SK-N-SH treated with all-trans-retinoic acid at 6 μM for 48 hours (cell line): ENCODE data around the gene CTNND2.

Source experiments
- ATAC-seq: fragments of 200-7000 bp; cut with Tn5 transposase; 3 replicates; pipeline ENCODE4 v1.9.1; 2020; ENCODE audit warnings: mild to moderate bottlenecking, moderate library complexity
- ARNTL ChIP-seq: fragments of 450-650 bp; formaldehyde crosslinking; IDR thresholded peaks from 2 replicates; pipeline ENCODE4 v1.5.0; 2020; ENCODE audit warnings: low read depth, mild to moderate bottlenecking, moderate library complexity, borderline replicate concordance
- BACH2 ChIP-seq: fragments of 250-450 bp; sonication (Bioruptor Pico); IDR thresholded peaks from 2 replicates; pipeline ENCODE4 v1.9.0; 2021; ENCODE audit warnings: mild to moderate bottlenecking, borderline replicate concordance
- CSDC2 ChIP-seq: fragments of 250-450 bp; sonication (Bioruptor Pico); IDR thresholded peaks from 2 replicates; pipeline ENCODE4 v1.5.0; 2020; ENCODE audit warnings: mild to moderate bottlenecking, moderate library complexity
- ESRRG ChIP-seq: fragments of 250-450 bp; sonication (Bioruptor Pico); IDR thresholded peaks from 2 replicates; pipeline ENCODE4 v1.6.1; 2021; ENCODE audit warnings: mild to moderate bottlenecking
- GLIS3 ChIP-seq: fragments of 250-450 bp; sonication (Bioruptor Pico); IDR thresholded peaks from 2 replicates; pipeline ENCODE4 v1.5.0; 2020; ENCODE audit warnings: mild to moderate bottlenecking, moderate library complexity
- OSR1 ChIP-seq: fragments of 250-450 bp; sonication (Bioruptor Pico); IDR thresholded peaks from 2 replicates; pipeline ENCODE4 v1.8.0; 2022; ENCODE audit warnings: moderate library complexity, mild to moderate bottlenecking, inconsistent platforms
- PPARA ChIP-seq: fragments of 250-450 bp; sonication (Bioruptor Pico); IDR thresholded peaks from 2 replicates; pipeline ENCODE4 v1.5.0; 2020; ENCODE audit warnings: mild to moderate bottlenecking, borderline replicate concordance
- RARB ChIP-seq: fragments of 250-450 bp; sonication (Bioruptor Pico); IDR thresholded peaks from 2 replicates; pipeline ENCODE4 v1.8.0; 2021; ENCODE audit warnings: mild to moderate bottlenecking, moderate library complexity
- TCF4 ChIP-seq: fragments of 250-450 bp; sonication (Bioruptor Pico); IDR thresholded peaks from 2 replicates; pipeline ENCODE4 v1.8.0; 2021; ENCODE audit warnings: mild to moderate bottlenecking, moderate library complexity, borderline replicate concordance
- TOX ChIP-seq: fragments of 250-450 bp; sonication (Bioruptor Pico); IDR thresholded peaks from 2 replicates; pipeline ENCODE4 v1.8.0; 2021; ENCODE audit warnings: mild to moderate bottlenecking, moderate library complexity, borderline replicate concordance
- ZC3H10 ChIP-seq: fragments of 250-450 bp; sonication (Bioruptor Pico); IDR thresholded peaks from 2 replicates; pipeline ENCODE4 v1.5.1; 2021; ENCODE audit warnings: mild to moderate bottlenecking, moderate library complexity
- ZFP3 ChIP-seq: fragments of 250-450 bp; sonication (Bioruptor Pico); IDR thresholded peaks from 2 replicates; pipeline ENCODE4 v1.5.0; 2020; ENCODE audit warnings: mild to moderate bottlenecking, moderate library complexity
- ZFP30 ChIP-seq: fragments of 450-650 bp; formaldehyde crosslinking; IDR thresholded peaks from 2 replicates; pipeline ENCODE4 v1.5.0; 2022; ENCODE audit warnings: mild to moderate bottlenecking, moderate library complexity
- ZNF70 ChIP-seq: fragments of 450-650 bp; formaldehyde crosslinking; IDR thresholded peaks from 2 replicates; pipeline ENCODE4 v1.5.0; 2020; ENCODE audit warnings: mild to moderate bottlenecking, moderate library complexity
- ZNF8 ChIP-seq: fragments of 450-650 bp; formaldehyde crosslinking; IDR thresholded peaks from 2 replicates; pipeline ENCODE4 v1.5.0; 2020; ENCODE audit warnings: mild to moderate bottlenecking, moderate library complexity
- TF ChIP-seq, protein P1 (sequence below): fragments of 250-450 bp; sonication (Bioruptor Pico); IDR thresholded peaks from 2 replicates; pipeline ENCODE4 v1.5.0; 2020; ENCODE audit warnings: mild to moderate bottlenecking, moderate library complexity
- TF ChIP-seq, protein P2 (sequence below): fragments of 250-450 bp; sonication (Bioruptor Pico); IDR thresholded peaks from 2 replicates; pipeline ENCODE4 v1.5.1; 2021; ENCODE audit warnings: mild to moderate bottlenecking, moderate library complexity
- TF ChIP-seq, protein P3 (sequence below): fragments of 250-450 bp; sonication (Bioruptor Pico); IDR thresholded peaks from 2 replicates; pipeline ENCODE4 v1.5.1; 2020; ENCODE audit warnings: low read depth, mild to moderate bottlenecking, moderate library complexity

Gene CTNND2

GRCh38 chr5:11013793-11014192 is 890.5 kb downstream of the CTNND2 start:
- no peak for ATAC-seq
- TF ChIP-seq, protein P1, sequence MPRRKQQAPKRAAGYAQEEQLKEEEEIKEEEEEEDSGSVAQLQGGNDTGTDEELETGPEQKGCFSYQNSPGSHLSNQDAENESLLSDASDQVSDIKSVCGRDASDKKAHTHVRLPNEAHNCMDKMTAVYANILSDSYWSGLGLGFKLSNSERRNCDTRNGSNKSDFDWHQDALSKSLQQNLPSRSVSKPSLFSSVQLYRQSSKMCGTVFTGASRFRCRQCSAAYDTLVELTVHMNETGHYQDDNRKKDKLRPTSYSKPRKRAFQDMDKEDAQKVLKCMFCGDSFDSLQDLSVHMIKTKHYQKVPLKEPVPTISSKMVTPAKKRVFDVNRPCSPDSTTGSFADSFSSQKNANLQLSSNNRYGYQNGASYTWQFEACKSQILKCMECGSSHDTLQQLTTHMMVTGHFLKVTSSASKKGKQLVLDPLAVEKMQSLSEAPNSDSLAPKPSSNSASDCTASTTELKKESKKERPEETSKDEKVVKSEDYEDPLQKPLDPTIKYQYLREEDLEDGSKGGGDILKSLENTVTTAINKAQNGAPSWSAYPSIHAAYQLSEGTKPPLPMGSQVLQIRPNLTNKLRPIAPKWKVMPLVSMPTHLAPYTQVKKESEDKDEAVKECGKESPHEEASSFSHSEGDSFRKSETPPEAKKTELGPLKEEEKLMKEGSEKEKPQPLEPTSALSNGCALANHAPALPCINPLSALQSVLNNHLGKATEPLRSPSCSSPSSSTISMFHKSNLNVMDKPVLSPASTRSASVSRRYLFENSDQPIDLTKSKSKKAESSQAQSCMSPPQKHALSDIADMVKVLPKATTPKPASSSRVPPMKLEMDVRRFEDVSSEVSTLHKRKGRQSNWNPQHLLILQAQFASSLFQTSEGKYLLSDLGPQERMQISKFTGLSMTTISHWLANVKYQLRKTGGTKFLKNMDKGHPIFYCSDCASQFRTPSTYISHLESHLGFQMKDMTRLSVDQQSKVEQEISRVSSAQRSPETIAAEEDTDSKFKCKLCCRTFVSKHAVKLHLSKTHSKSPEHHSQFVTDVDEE (CRISPR knock-in tag), result no peak
- TF ChIP-seq TCF4 (CRISPR knock-in tag) (no peak), BACH2 (no peak), PPARA (CRISPR knock-in tag) (no peak), RARB (no peak), ZNF70 (CRISPR knock-in tag) (no peak), ZNF8 (CRISPR knock-in tag) (no peak)

GRCh38 chr5:11012295-11012694 is 892.0 kb downstream of the CTNND2 start:
- ATAC-seq, result no peak
- TF ChIP-seq TOX (no peak), ZNF70 (CRISPR knock-in tag) (no peak), CSDC2 (CRISPR knock-in tag) (no peak), ZFP30 (CRISPR knock-in tag) (no peak), PPARA (CRISPR knock-in tag) (no peak), BACH2 (no peak), OSR1 (no peak), ZC3H10 (CRISPR knock-in tag) (no peak), ARNTL (CRISPR knock-in tag) (no peak)

- no peak for TF ChIP-seq PPARA (CRISPR knock-in tag)
- TF ChIP-seq, protein P2, sequence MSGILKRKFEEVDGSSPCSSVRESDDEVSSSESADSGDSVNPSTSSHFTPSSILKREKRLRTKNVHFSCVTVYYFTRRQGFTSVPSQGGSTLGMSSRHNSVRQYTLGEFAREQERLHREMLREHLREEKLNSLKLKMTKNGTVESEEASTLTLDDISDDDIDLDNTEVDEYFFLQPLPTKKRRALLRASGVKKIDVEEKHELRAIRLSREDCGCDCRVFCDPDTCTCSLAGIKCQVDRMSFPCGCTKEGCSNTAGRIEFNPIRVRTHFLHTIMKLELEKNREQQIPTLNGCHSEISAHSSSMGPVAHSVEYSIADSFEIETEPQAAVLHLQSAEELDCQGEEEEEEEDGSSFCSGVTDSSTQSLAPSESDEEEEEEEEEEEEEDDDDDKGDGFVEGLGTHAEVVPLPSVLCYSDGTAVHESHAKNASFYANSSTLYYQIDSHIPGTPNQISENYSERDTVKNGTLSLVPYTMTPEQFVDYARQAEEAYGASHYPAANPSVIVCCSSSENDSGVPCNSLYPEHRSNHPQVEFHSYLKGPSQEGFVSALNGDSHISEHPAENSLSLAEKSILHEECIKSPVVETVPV, result no peak
- no peak for TF ChIP-seq OSR1
- TF ChIP-seq ZFP3 (CRISPR knock-in tag), result no peak
- TF ChIP-seq ESRRG (CRISPR knock-in tag), result no peak
- TF ChIP-seq RARB, result no peak
- TF ChIP-seq, protein P3, sequence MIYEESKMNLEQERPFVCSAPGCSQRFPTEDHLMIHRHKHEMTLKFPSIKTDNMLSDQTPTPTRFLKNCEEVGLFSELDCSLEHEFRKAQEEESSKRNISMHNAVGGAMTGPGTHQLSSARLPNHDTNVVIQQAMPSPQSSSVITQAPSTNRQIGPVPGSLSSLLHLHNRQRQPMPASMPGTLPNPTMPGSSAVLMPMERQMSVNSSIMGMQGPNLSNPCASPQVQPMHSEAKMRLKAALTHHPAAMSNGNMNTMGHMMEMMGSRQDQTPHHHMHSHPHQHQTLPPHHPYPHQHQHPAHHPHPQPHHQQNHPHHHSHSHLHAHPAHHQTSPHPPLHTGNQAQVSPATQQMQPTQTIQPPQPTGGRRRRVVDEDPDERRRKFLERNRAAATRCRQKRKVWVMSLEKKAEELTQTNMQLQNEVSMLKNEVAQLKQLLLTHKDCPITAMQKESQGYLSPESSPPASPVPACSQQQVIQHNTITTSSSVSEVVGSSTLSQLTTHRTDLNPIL (CRISPR knock-in tag), result no peak
- TF ChIP-seq, protein P1 (CRISPR knock-in tag), result no peak
- TF ChIP-seq GLIS3 (CRISPR knock-in tag), result no peak
- no peak for TF ChIP-seq CSDC2 (CRISPR knock-in tag)
- no peak for ATAC-seq
Measured at GRCh38 chr5:11010429-11011210, 893.6 kb downstream of the CTNND2 start.

DNA sequence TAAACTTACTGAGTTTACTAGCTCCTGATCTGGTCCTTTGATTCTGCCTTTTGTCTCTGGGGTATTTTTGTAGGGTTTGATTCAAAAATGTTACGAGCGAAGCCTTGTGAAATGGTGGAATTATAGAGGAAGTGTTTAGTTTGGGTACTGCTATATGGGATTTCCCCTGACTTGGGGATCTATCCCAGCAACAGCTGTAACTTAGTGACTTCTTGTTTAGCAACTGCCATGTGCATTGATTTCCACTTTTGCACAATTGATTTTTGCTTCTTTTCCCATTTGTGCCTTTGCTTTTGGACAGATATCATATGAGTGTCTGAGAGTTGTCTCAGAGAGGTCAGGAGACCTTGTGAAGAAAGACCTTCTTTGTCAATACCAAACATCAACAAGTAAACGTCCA is 894.7 kb downstream of the CTNND2 start:
- ATAC-seq, result no peak
- TF ChIP-seq ZNF70 (CRISPR knock-in tag) (no peak), ZC3H10 (CRISPR knock-in tag) (no peak)
